GM12874 (cell line): ENCODE measurements around the gene MAPK11.

Source experiments
- TF ChIP-seq, protein P1 (sequence below): IDR thresholded peaks from 2 replicates; pipeline ENCODE4 v1.5.1; 2011; ENCODE audit warnings: low read depth, mild to moderate bottlenecking, control low read depth, low read length, moderate library complexity; ENCODE audit not compliant: insufficient read depth

The MAPK11 gene

DNA sequence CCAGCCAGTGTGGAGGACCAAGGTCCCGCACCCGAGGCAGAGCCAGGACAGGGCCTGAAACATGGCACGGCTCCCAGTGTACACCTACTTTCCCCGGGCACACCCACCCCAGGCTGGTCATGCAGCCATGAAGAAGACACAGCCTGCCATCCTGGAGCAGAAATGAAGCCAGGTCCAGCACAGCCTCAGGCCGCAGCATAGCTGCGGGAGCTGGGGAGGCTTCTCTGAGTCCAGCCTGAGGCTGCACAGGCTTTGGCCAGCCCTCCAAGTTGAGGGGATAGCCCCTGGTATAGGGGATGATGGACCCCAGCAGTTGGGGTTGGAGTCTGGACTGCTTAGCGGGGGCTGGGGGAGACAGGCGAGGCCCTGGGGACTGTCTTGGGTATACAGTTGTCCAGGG is 16.2 kb downstream of the MAPK11 start:
- TF ChIP-seq, protein P1, sequence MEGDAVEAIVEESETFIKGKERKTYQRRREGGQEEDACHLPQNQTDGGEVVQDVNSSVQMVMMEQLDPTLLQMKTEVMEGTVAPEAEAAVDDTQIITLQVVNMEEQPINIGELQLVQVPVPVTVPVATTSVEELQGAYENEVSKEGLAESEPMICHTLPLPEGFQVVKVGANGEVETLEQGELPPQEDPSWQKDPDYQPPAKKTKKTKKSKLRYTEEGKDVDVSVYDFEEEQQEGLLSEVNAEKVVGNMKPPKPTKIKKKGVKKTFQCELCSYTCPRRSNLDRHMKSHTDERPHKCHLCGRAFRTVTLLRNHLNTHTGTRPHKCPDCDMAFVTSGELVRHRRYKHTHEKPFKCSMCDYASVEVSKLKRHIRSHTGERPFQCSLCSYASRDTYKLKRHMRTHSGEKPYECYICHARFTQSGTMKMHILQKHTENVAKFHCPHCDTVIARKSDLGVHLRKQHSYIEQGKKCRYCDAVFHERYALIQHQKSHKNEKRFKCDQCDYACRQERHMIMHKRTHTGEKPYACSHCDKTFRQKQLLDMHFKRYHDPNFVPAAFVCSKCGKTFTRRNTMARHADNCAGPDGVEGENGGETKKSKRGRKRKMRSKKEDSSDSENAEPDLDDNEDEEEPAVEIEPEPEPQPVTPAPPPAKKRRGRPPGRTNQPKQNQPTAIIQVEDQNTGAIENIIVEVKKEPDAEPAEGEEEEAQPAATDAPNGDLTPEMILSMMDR, result no peak

- TF ChIP-seq, protein P1, result no peak
Observed at GRCh38 chr22:50253046-50253915, 16.9 kb downstream of the MAPK11 start.

DNA sequence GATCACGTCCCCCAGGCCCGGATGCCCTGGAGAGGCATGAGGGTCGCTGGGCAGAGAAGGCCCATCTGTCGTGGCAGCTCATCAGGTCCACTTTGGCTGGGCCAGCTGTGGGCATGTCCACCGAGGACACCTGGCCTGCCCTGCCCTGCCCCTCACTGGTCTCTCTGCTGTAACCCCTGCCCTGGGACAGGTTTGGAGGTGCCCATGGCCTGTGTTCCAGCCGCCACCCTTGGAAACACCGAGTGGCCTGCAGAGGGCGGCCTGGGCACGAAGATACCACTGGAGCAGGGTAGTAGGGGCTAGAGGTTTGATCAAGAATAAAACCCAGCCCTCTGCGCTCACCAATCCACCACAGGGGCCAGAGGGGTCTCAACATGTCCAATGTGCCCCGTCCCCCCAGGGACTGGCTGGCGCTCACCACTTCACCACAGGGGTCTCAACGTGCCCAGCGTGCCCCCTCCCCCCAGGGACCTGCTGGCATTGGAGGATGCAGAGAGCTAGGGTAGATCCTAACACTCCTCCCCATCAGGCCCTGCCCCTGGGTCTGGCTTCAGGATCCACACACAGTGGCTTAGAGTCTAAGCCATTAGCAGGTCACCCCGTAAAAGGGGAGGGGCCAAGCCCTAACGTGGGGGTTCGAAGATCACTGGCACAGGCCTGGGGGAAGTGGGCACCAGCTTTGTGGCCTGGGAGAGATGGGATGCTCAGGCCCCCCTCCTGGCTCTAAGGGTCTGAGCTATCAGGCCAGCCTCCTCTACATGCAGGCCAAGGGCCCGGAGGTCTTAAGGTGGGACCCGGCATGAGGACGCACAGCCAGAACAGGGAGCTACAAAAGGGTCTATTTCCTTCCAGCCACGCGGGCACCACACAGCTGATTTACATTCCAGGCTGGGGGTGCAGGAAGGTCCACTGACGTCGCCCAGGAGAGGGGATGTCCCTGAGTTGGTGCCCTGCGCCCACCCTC is 17.8 kb downstream of the MAPK11 start:
- TF ChIP-seq, protein P1, result peak; percentile 82

DNA sequence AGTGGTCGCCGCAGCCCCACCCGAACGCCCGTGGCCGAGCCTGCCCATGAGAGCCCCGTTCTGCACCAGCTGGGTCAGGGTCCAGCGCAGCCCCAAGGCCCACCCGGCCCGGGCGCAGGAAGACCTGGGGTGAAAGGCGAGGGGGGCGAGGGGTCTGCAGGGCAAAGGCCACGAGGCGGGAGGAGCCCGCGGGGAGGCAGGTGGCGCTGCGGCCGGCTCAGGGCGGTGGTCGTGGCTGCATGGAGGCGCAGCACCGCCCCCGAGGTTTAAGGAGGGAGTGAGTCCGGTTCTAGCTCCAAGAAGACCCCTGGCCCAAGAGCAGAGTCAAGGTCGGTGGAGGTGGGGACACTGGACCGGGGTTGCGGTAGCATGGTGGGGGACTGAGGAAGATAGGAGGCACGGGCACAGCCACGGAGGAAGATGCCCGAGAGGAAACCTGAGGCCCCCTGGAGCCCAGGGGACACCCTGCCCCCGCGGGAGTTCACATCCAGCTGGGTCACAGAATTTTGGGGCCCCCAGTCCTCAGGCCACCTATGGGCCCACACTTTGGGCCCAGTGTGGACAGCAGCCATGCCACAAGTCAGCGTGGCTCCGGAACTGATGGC is 18.6 kb downstream of the MAPK11 start:
- TF ChIP-seq, protein P1, result 0 out of 2 replicates have a peak, but pooled peaks have one; percentile 9

- TF ChIP-seq, protein P1, result no peak
Observed at GRCh38 chr22:50250555-50251476, 19.4 kb downstream of the MAPK11 start, which contains the start of gene HDAC10. TSS of gene HDAC10 (minus strand) at chr22:50251265. CDS start at chr22:50251032, 233 bp downstream.

DNA sequence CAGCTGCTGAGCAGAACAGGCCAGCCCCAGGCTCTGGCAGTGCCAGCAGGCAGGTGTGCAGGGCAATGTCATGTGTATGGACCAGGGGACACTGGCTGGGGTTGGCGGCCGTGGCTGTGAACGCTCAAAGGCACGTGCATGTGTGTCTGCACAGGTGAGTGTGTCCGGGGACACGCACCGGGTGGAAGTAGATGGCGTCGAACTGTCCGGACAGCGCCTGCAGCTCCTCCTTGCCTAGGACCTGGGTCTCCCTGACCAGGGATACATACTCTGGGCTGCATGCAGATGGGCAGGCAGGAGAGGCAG is 20.0 kb downstream of the MAPK11 start:
- TF ChIP-seq, protein P1, result no peak
